Measurements from ENCODE around the gene CDC27. TPM values are rescaled to one million over a fixed set of nuclear protein-coding genes. Genes with fewer than 3 reads are reported as not detected.
A peak's percentile ranks its signal among the peaks of the same experiment; 100 is the strongest.
"Not testable (repeated sequence)": the region's sequence is repeated elsewhere in the genome, so short reads cannot be mapped to it uniquely, and the experiment has no call there.

The CDC27 gene
- total RNA-seq, 1 experiment from 2014 or later: 97.5 TPM

- intact Hi-C loops (cut with micrococcal nuclease; ENCODE audit: unreplicated experiment) (no loop called here), in situ Hi-C loops (cut with HindIII; ENCODE audit: low pct_unique_long_range_greater_than_20kb, low sequenced_read_pairs) (no loop called here)
- H3K9me3 ChIP-seq (ENCODE audit: control insufficient read depth, insufficient read depth, low read depth, low read length): no peaks in the 10 kb centered on the region
- no peak for TF ChIP-seq CTCF (IDR thresholded peaks at IDR 0.05)
- TF ChIP-seq POLR2AphosphoS5 (IDR thresholded peaks at IDR 0.05; ENCODE audit: low read depth, low read length): no peak
- no peak for TF ChIP-seq TCF7L2 (IDR thresholded peaks at IDR 0.05; ENCODE audit: low read depth, low read length)
- no peaks in the 10 kb centered on the region for H3K4me1 ChIP-seq (ENCODE audit: control insufficient read depth, insufficient read depth, low read length)
- ChIA-PET POLR2A (no interaction called here), CTCF (interaction anchor here (0.5 to 0.7 kb wide), 2 partner anchors 16 to 22 kb away, joined by 3 to 7 read pairs; no protein-coding TSS in a partner anchor)
- no peak for DNase-seq (ENCODE audit: low read depth, low spot score)
- BruUV-seq (replicated peaks): no TSS peak
- no peaks in the 10 kb centered on the region for H3K27me3 ChIP-seq (ENCODE audit: control insufficient read depth, insufficient read depth, low read length)
- H3K36me3 ChIP-seq (ENCODE audit: control insufficient read depth, insufficient read depth, low read length): peaks cover 25% of the 10 kb centered on the region
- H3K4me3 ChIP-seq (ENCODE audit: low read depth in 2 of 2, low read length in 2 of 2): no peak overlapping the region
- no peak for ATAC-seq
- H3K27ac ChIP-seq (ENCODE audit: low read length): no peak overlapping the region
These were observed 57.3 kb downstream of the CDC27 start for GRCh38 chr17:47131761-47132160.

GRCh38 chr17:47126835-47127234 is 62.3 kb downstream of the CDC27 start:
- in situ Hi-C loops (cut with HindIII; ENCODE audit: low pct_unique_long_range_greater_than_20kb, low sequenced_read_pairs); DNase-seq (ENCODE audit: low read depth, low spot score); intact Hi-C loops (cut with micrococcal nuclease; ENCODE audit: unreplicated experiment); ATAC-seq; POLR2A ChIA-PET; H3K27ac ChIP-seq (ENCODE audit: low read length); BruUV-seq (replicated peaks); H3K4me3 ChIP-seq (ENCODE audit: low read depth in 2 of 2, low read length in 2 of 2); H3K9me3 ChIP-seq (ENCODE audit: control insufficient read depth, insufficient read depth, low read depth, low read length); H3K27me3 ChIP-seq (ENCODE audit: control insufficient read depth, insufficient read depth, low read length); H3K4me1 ChIP-seq (ENCODE audit: control insufficient read depth, insufficient read depth, low read length): not testable (repeated sequence)
- peaks cover 32% of the 10 kb centered on the region for H3K36me3 ChIP-seq (ENCODE audit: control insufficient read depth, insufficient read depth, low read length)
- CTCF ChIA-PET: interaction anchor here (0.6 kb wide), 1 partner anchor 127 kb away, joined by 6 read pairs; no protein-coding TSS in a partner anchor

GRCh38 chr17:47123262-47123661 is 65.8 kb downstream of the CDC27 start:
- H3K27me3 ChIP-seq (ENCODE audit: control insufficient read depth, insufficient read depth, low read length); H3K4me1 ChIP-seq (ENCODE audit: control insufficient read depth, insufficient read depth, low read length); intact Hi-C loops (cut with micrococcal nuclease; ENCODE audit: unreplicated experiment); BruUV-seq (replicated peaks); DNase-seq (ENCODE audit: low read depth, low spot score); in situ Hi-C loops (cut with HindIII; ENCODE audit: low pct_unique_long_range_greater_than_20kb, low sequenced_read_pairs); H3K27ac ChIP-seq (ENCODE audit: low read length); CTCF ChIA-PET; H3K9me3 ChIP-seq (ENCODE audit: control insufficient read depth, insufficient read depth, low read depth, low read length); ATAC-seq; H3K4me3 ChIP-seq (ENCODE audit: low read depth in 2 of 2, low read length in 2 of 2); POLR2A ChIA-PET: not testable (repeated sequence)
- H3K36me3 ChIP-seq (ENCODE audit: control insufficient read depth, insufficient read depth, low read length): peaks cover 16% of the 10 kb centered on the region

GRCh38 chr17:47120521-47121095 is 68.5 kb downstream of the CDC27 start:
- POLR2A ChIA-PET: no interaction called here
- no peaks in the 10 kb centered on the region for H3K27me3 ChIP-seq (ENCODE audit: control insufficient read depth, insufficient read depth, low read length)
- CTCF ChIA-PET: no interaction called here
- in situ Hi-C loops (cut with HindIII; ENCODE audit: low pct_unique_long_range_greater_than_20kb, low sequenced_read_pairs): no loop called here
- H3K4me3 ChIP-seq (ENCODE audit: low read depth in 2 of 2, low read length in 2 of 2): no peak overlapping the region
- DNase-seq (ENCODE audit: low read depth, low spot score) (no peak), ATAC-seq (no peak)
- H3K36me3 ChIP-seq (ENCODE audit: control insufficient read depth, insufficient read depth, low read length): peaks cover 16% of the 10 kb centered on the region; the same call in 1 of the 2 replicates
- intact Hi-C loops (cut with micrococcal nuclease; ENCODE audit: unreplicated experiment): no loop called here
- H3K9me3 ChIP-seq (ENCODE audit: control insufficient read depth, insufficient read depth, low read depth, low read length): no peaks in the 10 kb centered on the region
- no TSS peak for BruUV-seq (replicated peaks)
- peak overlapping the region; percentile 21; the same call in 1 of the 2 replicates for H3K27ac ChIP-seq (ENCODE audit: low read length)
- peaks cover 3% of the 10 kb centered on the region; the same call in 1 of the 2 replicates for H3K4me1 ChIP-seq (ENCODE audit: control insufficient read depth, insufficient read depth, low read length)
- no peak for TF ChIP-seq REST (IDR thresholded peaks at IDR 0.05; ENCODE audit: insufficient read depth in 1 of 2, low read depth in 2 of 2, low read length in 1 of 2)
- 0 out of 2 replicates have a peak, but pooled peaks have one; percentile 12 for TF ChIP-seq TCF7L2 (IDR thresholded peaks at IDR 0.05; ENCODE audit: low read depth, low read length)

Data from Panc1 (cell line).